ENCODE results near the gene NLRP12.

- TF ChIP-seq TAF1 (IDR thresholded peaks at IDR 0.05; ENCODE audit: borderline replicate concordance, low read depth, low read length) (no peak), POLR2AphosphoS5 (IDR thresholded peaks at IDR 0.05; ENCODE audit: low read depth, low read length) (no peak), POLR2A (IDR thresholded peaks at IDR 0.05; ENCODE audit: low read depth, low read length) (no peak)
Measured at GRCh38 chr19:53868091-53868891, 44.2 kb upstream of the NLRP12 start.
